Measurements from ENCODE around the gene CST3.
A peak's percentile ranks its signal among the peaks of the same experiment; 100 is the strongest.

CST3 gene

GRCh38 chr20:23669866-23670265, 32.1 kb upstream of the CST3 start:
- Histone ChIP-seq H3K4me1 (no peaks in the 10 kb centered on the region), H3K27me3 (no peaks in the 10 kb centered on the region), H3K4me3 (ENCODE audit: low read depth, low read length) (no peak overlapping the region), H3K9me3 (no peaks in the 10 kb centered on the region), H3K36me3 (no peaks in the 10 kb centered on the region)
- TF ChIP-seq CTCF (IDR thresholded peaks at IDR 0.05; ENCODE audit: low read depth, low read length): no peak
- no peak for DNase-seq

- H3K36me3 ChIP-seq: no peaks in the 10 kb centered on the region
- H3K4me1 ChIP-seq: no peaks in the 10 kb centered on the region
- TF ChIP-seq CTCF (IDR thresholded peaks at IDR 0.05; ENCODE audit: low read depth, low read length): no peak
- H3K9me3 ChIP-seq: no peaks in the 10 kb centered on the region
- H3K27me3 ChIP-seq: no peaks in the 10 kb centered on the region
- no peak for DNase-seq
- no peak overlapping the region for H3K4me3 ChIP-seq (ENCODE audit: low read depth, low read length)
Observed at GRCh38 chr20:23669327-23669726, 31.6 kb upstream of the CST3 start.

- Histone ChIP-seq H3K4me3 (ENCODE audit: low read depth, low read length) (no peak overlapping the region), H3K36me3 (no peaks in the 10 kb centered on the region), H3K4me1 (no peaks in the 10 kb centered on the region), H3K9me3 (no peaks in the 10 kb centered on the region), H3K27me3 (no peaks in the 10 kb centered on the region)
- peak; percentile 79 for TF ChIP-seq CTCF (IDR thresholded peaks at IDR 0.05; ENCODE audit: low read depth, low read length)
- DNase-seq: peak; percentile 55
Observed at GRCh38 chr20:23668477-23668951, 30.8 kb upstream of the CST3 start.

GRCh38 chr20:23667666-23668065, 29.9 kb upstream of the CST3 start:
- Histone ChIP-seq H3K4me1 (no peaks in the 10 kb centered on the region), H3K27me3 (no peaks in the 10 kb centered on the region), H3K36me3 (no peaks in the 10 kb centered on the region), H3K9me3 (no peaks in the 10 kb centered on the region), H3K4me3 (ENCODE audit: low read depth, low read length) (no peak overlapping the region)
- no peak for DNase-seq
- no peak for TF ChIP-seq CTCF (IDR thresholded peaks at IDR 0.05; ENCODE audit: low read depth, low read length)

- H3K27me3 ChIP-seq: no peaks in the 10 kb centered on the region
- no peaks in the 10 kb centered on the region for H3K36me3 ChIP-seq
- H3K9me3 ChIP-seq: no peaks in the 10 kb centered on the region
- DNase-seq: no peak
- H3K4me1 ChIP-seq: no peaks in the 10 kb centered on the region
- no peak overlapping the region for H3K4me3 ChIP-seq (ENCODE audit: low read depth, low read length)
- TF ChIP-seq CTCF (IDR thresholded peaks at IDR 0.05; ENCODE audit: low read depth, low read length): no peak
Observed at GRCh38 chr20:23666698-23667097, 28.9 kb upstream of the CST3 start.

GRCh38 chr20:23666189-23666588, 28.4 kb upstream of the CST3 start:
- no peaks in the 10 kb centered on the region for H3K4me1 ChIP-seq
- no peaks in the 10 kb centered on the region for H3K36me3 ChIP-seq
- H3K4me3 ChIP-seq (ENCODE audit: low read depth, low read length): no peak overlapping the region
- no peaks in the 10 kb centered on the region for H3K27me3 ChIP-seq
- no peak for TF ChIP-seq CTCF (IDR thresholded peaks at IDR 0.05; ENCODE audit: low read depth, low read length)
- DNase-seq: no peak
- H3K9me3 ChIP-seq: no peaks in the 10 kb centered on the region
